Measurements from ENCODE around the gene ZNF132. TPM values are rescaled to one million over a fixed set of nuclear protein-coding genes. Genes with fewer than 3 reads are reported as not detected.
A peak's percentile ranks its signal among the peaks of the same experiment; 100 is the strongest.

Gene ZNF132
- total RNA-seq, 1 donor from 2014 or later = 1.0 TPM

DNA sequence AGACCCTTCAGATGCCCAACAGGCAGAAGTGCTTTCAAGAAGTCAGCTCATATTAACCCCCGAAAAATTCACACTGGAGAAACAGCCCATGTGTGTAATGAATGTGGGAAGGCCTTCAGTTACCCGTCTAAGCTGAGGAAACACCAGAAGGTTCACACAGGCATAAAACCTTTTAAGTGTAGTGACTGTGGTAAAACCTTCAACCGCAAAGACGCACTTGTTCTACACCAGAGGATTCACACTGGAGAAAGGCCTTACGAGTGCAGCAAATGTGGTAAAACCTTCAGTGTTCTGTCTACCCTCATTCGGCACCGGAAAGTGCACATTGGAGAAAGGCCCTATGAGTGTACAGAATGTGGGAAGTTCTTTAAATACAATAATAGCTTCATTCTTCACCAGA is 22.9 kb downstream of the ZNF132 start:
- no peak overlapping the region for H3K27ac Mint-ChIP-seq
- Histone ChIP-seq H3K36me3 (no peaks in the 10 kb centered on the region), H3K27ac (no peak overlapping the region), H3K79me2 (ENCODE audit: low read depth) (no peaks in the 10 kb centered on the region), H3K4me2 (no peak overlapping the region), H3K9ac (no peak overlapping the region), H4K20me1 (ENCODE audit: low read depth) (no peaks in the 10 kb centered on the region), H3K9me3 (ENCODE audit: low read depth) (no peaks in the 10 kb centered on the region), H3F3A (ENCODE audit: low read depth) (no peaks in the 10 kb centered on the region), H2AFZ (replicated peaks) (no peak overlapping the region), H3K4me1 (no peaks in the 10 kb centered on the region), H3K27me3 (no peaks in the 10 kb centered on the region), H3K4me3 (no peak overlapping the region)
- H3K27me3 Mint-ChIP-seq (ENCODE audit: insufficient read depth, low read depth) = peaks cover 7% of the 10 kb centered on the region
- peak overlapping the region; percentile 15 for H3K4me3 Mint-ChIP-seq
- H3K4me1 Mint-ChIP-seq = no peaks in the 10 kb centered on the region
- TF ChIP-seq, protein P1, sequence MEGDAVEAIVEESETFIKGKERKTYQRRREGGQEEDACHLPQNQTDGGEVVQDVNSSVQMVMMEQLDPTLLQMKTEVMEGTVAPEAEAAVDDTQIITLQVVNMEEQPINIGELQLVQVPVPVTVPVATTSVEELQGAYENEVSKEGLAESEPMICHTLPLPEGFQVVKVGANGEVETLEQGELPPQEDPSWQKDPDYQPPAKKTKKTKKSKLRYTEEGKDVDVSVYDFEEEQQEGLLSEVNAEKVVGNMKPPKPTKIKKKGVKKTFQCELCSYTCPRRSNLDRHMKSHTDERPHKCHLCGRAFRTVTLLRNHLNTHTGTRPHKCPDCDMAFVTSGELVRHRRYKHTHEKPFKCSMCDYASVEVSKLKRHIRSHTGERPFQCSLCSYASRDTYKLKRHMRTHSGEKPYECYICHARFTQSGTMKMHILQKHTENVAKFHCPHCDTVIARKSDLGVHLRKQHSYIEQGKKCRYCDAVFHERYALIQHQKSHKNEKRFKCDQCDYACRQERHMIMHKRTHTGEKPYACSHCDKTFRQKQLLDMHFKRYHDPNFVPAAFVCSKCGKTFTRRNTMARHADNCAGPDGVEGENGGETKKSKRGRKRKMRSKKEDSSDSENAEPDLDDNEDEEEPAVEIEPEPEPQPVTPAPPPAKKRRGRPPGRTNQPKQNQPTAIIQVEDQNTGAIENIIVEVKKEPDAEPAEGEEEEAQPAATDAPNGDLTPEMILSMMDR (IDR thresholded peaks at IDR 0.05) = no peak
- TF ChIP-seq EZH2 (IDR thresholded peaks at IDR 0.05) (no peak), EZH2phosphoT487 (IDR thresholded peaks at IDR 0.05) (no peak)
- H3K9me3 Mint-ChIP-seq = peaks cover 20% of the 10 kb centered on the region
- H3K36me3 Mint-ChIP-seq = peaks cover 59% of the 10 kb centered on the region
- no peak for DNase-seq (ENCODE audit: low spot score)

DNA sequence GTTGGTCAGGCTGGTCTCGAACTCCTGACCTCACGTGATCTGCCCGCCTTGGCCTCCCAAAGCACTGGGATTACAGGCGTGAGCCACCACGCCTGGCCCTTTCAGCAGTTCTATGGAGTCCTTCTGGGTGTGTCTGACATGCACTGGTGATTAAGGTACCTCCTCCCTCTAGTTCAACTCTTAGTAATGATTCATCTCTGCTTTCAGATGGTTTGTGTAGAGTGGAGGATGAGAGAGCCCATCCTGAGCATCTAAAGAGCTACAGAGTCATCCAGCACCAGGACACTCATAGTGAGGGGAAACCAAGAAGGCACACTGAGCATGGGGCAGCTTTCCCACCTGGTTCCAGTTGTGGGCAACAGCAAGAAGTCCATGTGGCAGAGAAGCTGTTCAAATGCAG is 23.3 kb downstream of the ZNF132 start:
- Histone ChIP-seq H3K79me2 (ENCODE audit: low read depth) (no peaks in the 10 kb centered on the region), H2AFZ (replicated peaks) (no peak overlapping the region), H4K20me1 (ENCODE audit: low read depth) (no peaks in the 10 kb centered on the region), H3K9me3 (ENCODE audit: low read depth) (no peaks in the 10 kb centered on the region), H3K9ac (no peak overlapping the region), H3K4me3 (no peak overlapping the region), H3K27ac (no peak overlapping the region), H3K27me3 (no peaks in the 10 kb centered on the region), H3K36me3 (no peaks in the 10 kb centered on the region), H3F3A (ENCODE audit: low read depth) (no peaks in the 10 kb centered on the region), H3K4me2 (no peak overlapping the region), H3K4me1 (no peaks in the 10 kb centered on the region)
- Mint-ChIP-seq H3K27ac (no peak overlapping the region), H3K36me3 (peaks cover 59% of the 10 kb centered on the region), H3K4me3 (no peak overlapping the region), H3K27me3 (ENCODE audit: insufficient read depth, low read depth) (peaks cover 7% of the 10 kb centered on the region), H3K9me3 (peaks cover 20% of the 10 kb centered on the region), H3K4me1 (no peaks in the 10 kb centered on the region)
- no peak for TF ChIP-seq EZH2phosphoT487 (IDR thresholded peaks at IDR 0.05)
- no peak for TF ChIP-seq EZH2 (IDR thresholded peaks at IDR 0.05)
- TF ChIP-seq, protein P1 (IDR thresholded peaks at IDR 0.05) = no peak
- no peak for DNase-seq (ENCODE audit: low spot score)

DNA sequence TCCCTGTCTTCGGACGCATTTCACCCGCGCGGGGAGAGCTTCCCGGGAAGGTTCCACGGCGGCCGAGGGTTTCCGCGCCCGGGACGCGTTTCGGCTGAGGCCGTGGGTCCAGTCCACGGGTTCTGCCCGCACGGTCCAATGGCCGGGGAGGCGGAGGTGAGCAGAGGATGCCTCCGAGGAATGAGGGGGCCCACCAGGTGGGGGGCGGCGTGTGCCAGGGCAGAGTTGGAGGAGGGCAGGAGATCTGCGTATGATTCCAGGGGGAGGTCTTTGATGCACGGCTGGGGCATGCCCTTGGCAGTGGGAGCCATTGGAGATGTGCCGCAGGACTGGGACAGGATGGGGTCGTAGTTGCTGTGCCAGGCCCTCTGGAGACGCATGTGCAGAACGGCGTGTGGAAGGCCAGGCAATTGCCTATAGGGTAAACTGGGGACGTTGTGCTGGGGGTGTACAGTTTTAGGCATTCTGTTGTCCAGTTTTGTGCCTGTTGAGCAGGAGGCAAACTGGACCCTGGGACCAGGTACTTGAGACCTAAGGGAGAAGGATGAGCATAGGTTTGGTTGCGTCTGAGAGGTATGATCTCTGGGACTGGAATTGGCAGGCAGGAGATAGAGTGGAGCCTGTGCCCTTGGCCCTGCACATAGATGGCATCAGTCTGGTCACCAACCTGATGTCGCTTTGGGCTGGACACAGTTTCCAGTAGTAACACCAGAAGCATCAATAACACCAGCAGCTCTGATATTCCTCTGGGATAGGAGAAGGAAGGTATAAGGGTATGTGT is 30.8 kb downstream of the ZNF132 start:
- TF ChIP-seq EZH2 (IDR thresholded peaks at IDR 0.05) (no peak), EZH2phosphoT487 (IDR thresholded peaks at IDR 0.05) (no peak)
- TF ChIP-seq, protein P1 (IDR thresholded peaks at IDR 0.05) = no peak
- peaks cover 18% of the 10 kb centered on the region for H3K9me3 Mint-ChIP-seq
- Histone ChIP-seq H3K79me2 (ENCODE audit: low read depth) (no peaks in the 10 kb centered on the region), H4K20me1 (ENCODE audit: low read depth) (no peaks in the 10 kb centered on the region), H3K4me2 (peak overlapping the region; percentile 98), H2AFZ (replicated peaks) (peak overlapping the region; percentile 28), H3K9ac (no peak overlapping the region), H3K4me1 (peaks cover 11% of the 10 kb centered on the region), H3K4me3 (peak overlapping the region; percentile 78), H3K36me3 (no peaks in the 10 kb centered on the region), H3K27me3 (no peaks in the 10 kb centered on the region), H3K27ac (no peak overlapping the region), H3K9me3 (ENCODE audit: low read depth) (no peaks in the 10 kb centered on the region), H3F3A (ENCODE audit: low read depth) (peaks cover 16% of the 10 kb centered on the region)
- H3K36me3 Mint-ChIP-seq = peaks cover 30% of the 10 kb centered on the region
- peaks cover 30% of the 10 kb centered on the region for H3K4me1 Mint-ChIP-seq
- H3K27me3 Mint-ChIP-seq (ENCODE audit: insufficient read depth, low read depth) = peaks cover 9% of the 10 kb centered on the region
- peak overlapping the region; percentile 95 for H3K27ac Mint-ChIP-seq
- DNase-seq (ENCODE audit: low spot score) = peak; percentile 37
- H3K4me3 Mint-ChIP-seq = peak overlapping the region; percentile 96

Measured in neural progenitor cell (in vitro differentiated cells).